NB4 (cell line): ENCODE measurements around the gene BMPR1B.

Experiments
- DNase-seq: peaks from one replicate; pipeline ENCODE4 v3.0.0; 2010; ENCODE audit warnings: low read depth
- H3K4me3 ChIP-seq: one replicate; pipeline ENCODE4 v1.5.1; 2011; ENCODE audit warnings: mild to moderate bottlenecking, low read depth, low read length, moderate library complexity
- CTCF ChIP-seq: IDR thresholded peaks from one replicate; pipeline ENCODE4 v1.5.1; 2012; ENCODE audit warnings: low read depth, low read length
- MAX ChIP-seq: IDR thresholded peaks from 2 replicates; pipeline ENCODE4 v1.6.1; 2011; ENCODE audit warnings: low read depth, low read length
- MYC ChIP-seq: IDR thresholded peaks from 2 replicates; pipeline ENCODE4 v1.6.1; 2011; ENCODE audit warnings: low read depth, low read length
- POLR2A ChIP-seq: IDR thresholded peaks from 2 replicates; pipeline ENCODE4 v1.6.1; 2011; ENCODE audit warnings: mild to moderate bottlenecking; ENCODE audit not compliant: insufficient read length; ENCODE audit errors: extremely low read depth

BMPR1B gene

GRCh38 chr4:94722270-94722669 is 35.5 kb upstream of the BMPR1B start:
- no peak for DNase-seq
- TF ChIP-seq CTCF (no peak), MAX (no peak), MYC (no peak), POLR2A (no peak)
- H3K4me3 ChIP-seq: no peak overlapping the region

GRCh38 chr4:94722748-94723147 is 35.0 kb upstream of the BMPR1B start:
- no peak overlapping the region for H3K4me3 ChIP-seq
- peak; percentile 3 for DNase-seq
- TF ChIP-seq MYC (no peak), POLR2A (no peak), CTCF (no peak), MAX (no peak)

GRCh38 chr4:94724016-94724790 is 33.6 kb upstream of the BMPR1B start:
- no peak for TF ChIP-seq MAX
- TF ChIP-seq POLR2A: no peak
- TF ChIP-seq CTCF: no peak
- TF ChIP-seq MYC: no peak
- no peak overlapping the region for H3K4me3 ChIP-seq

GRCh38 chr4:94726524-94727123 is 31.1 kb upstream of the BMPR1B start:
- no peak for TF ChIP-seq POLR2A
- no peak for TF ChIP-seq MYC
- TF ChIP-seq MAX: no peak
- TF ChIP-seq CTCF: no peak
- DNase-seq: no peak
- H3K4me3 ChIP-seq: no peak overlapping the region

More at GRCh38 chr4:94724016-94724790, 33.6 kb upstream of the BMPR1B start:
- DNase-seq: no peak

GRCh38 chr4:94728056-94728766 is 29.5 kb upstream of the BMPR1B start:
- no peak overlapping the region for H3K4me3 ChIP-seq
- no peak for DNase-seq
- TF ChIP-seq CTCF (no peak), MAX (no peak)
